Kidney (tissue), 14 donors: ENCODE data around the gene GABBR2. TPM values are rescaled to one million over a fixed set of nuclear protein-coding genes. Genes with fewer than 3 reads are reported as not detected.

Experiments used
- DNase-seq, 5 donors: peaks; one replicate each; pipeline ENCODE4 v3.0.0-alpha.2; 2013 to 2020
- FAIRE-seq: peaks from 2 replicates; lab custom pipeline; 2012; peaks lifted over from hg19 to GRCh38; lab: Jason Lieb, UNC
- H3K27ac ChIP-seq, 2 donors: one replicate each; pipeline ENCODE4 v1.7.0; 2013; ENCODE audit warnings: low read depth in 2 of 2, low read length in 2 of 2, inconsistent platforms in 1 of 2
- H3K27me3 ChIP-seq: one replicate; pipeline ENCODE4 v1.7.1; 2013; ENCODE audit warnings: low read length, inconsistent platforms; ENCODE audit not compliant: control insufficient read depth, insufficient read depth
- H3K36me3 ChIP-seq, 3 donors: one replicate each; pipeline versions ENCODE4 v1.7.0 to v1.7.1; 2013; ENCODE audit warnings: low read length in 3 of 3, control low read depth in 1 of 3, inconsistent platforms in 1 of 3; ENCODE audit not compliant: insufficient read depth in 3 of 3, control insufficient read depth in 2 of 3
- H3K4me1 ChIP-seq, 3 donors: one replicate each; pipeline versions ENCODE4 v1.7.0 to v1.7.1; 2013; ENCODE audit warnings: low read length in 3 of 3, inconsistent platforms in 1 of 3, low read depth in 1 of 3; ENCODE audit not compliant: control insufficient read depth in 2 of 3, insufficient read depth in 2 of 3
- H3K4me3 ChIP-seq, 3 donors: one replicate each; pipeline versions ENCODE4 v1.7.0 to v1.8.1; 2013; ENCODE audit warnings: low read length in 3 of 3, control low read depth in 1 of 3, inconsistent platforms in 1 of 3
- H3K9ac ChIP-seq, 3 donors: one replicate each; pipeline versions ENCODE4 v1.7.0 to v1.7.1; 2013; ENCODE audit warnings: low read length in 3 of 3, control low read depth in 1 of 3, inconsistent platforms in 1 of 3
- H3K9me3 ChIP-seq, 3 donors: one replicate each; pipeline versions ENCODE4 v1.7.0 to v1.7.1; 2013; ENCODE audit warnings: low read length in 3 of 3, control low read depth in 1 of 3, inconsistent platforms in 1 of 3; ENCODE audit not compliant: control insufficient read depth in 2 of 3, insufficient read depth in 1 of 3
- intact Hi-C: fragments of 100-400 bp; cut with DNase I; formaldehyde crosslinking; loops from one replicate; pipeline ENCODE4 v1.11.1; 2022
- polyA plus RNA-seq: library from polyadenylated mRNA; stranded (reverse); fragments of 350-450 nt; fragmentation: Illumina TruSeq; extraction: RNeasy Lipid Tissue Mini Kit (QIAGEN cat#74804); gene quantifications from one replicate; pipeline ENCODE4 v1.2.3, GENCODE V29; 2014; ENCODE audit warnings: low read depth, low replicate concordance; ENCODE audit not compliant: insufficient read depth
- total RNA-seq: library from RNA; stranded (reverse); fragmentation: NEBNext Ultra II Directional; extraction: Animal tissue kit (Norgen Biotek cat#: 25700); gene quantifications from one replicate; pipeline ENCODE4 v1.2.1, GENCODE V29; 2021
- TF ChIP-seq, protein P1 (sequence below): IDR thresholded peaks from 3 replicates; pipeline ENCODE4 v1.5.1; 2012; ENCODE audit warnings: mild to moderate bottlenecking, moderate library complexity, borderline replicate concordance; ENCODE audit not compliant: insufficient read depth; ENCODE audit errors: extremely low read depth
- donor health status: control.
- donor health status: control.
- donor health status: control.
- donor health status: control.
- donor health status: control.
- donor health status: DM: yes; HTN: yes; CAD: no.
- donor health status: Normal renal cell carcinoma (clear cell type).

GABBR2 gene
- total and polyA plus RNA-seq, 2 donors from 2014 or later = 0.06 TPM; not detected in 1

DNA sequence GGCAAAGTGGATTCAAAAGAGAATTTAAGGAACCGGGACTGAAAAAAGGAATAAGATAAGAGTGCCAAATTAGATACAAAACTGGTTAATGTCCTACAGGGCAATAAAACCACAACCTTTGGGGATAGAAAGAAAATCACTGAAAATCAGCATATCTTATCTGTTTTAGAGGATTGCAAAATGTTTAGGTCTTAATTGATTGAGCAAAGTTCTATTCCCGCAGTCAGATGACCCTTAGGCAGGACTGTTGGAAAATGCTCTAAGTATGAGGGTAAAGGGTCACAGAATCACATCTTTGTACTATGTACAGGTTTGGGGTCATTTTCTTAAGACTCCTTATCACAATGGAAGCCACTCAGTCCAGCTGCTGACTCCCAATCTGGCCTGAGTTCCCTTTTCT is 129.0 kb downstream of the GABBR2 start:
- Histone ChIP-seq H3K9me3 (no peaks in the 10 kb centered on the region), H3K4me3 (no peak overlapping the region), H3K36me3 (no peaks in the 10 kb centered on the region), H3K9ac (no peak overlapping the region), H3K4me1 (no peaks in the 10 kb centered on the region), H3K27ac (no peak overlapping the region), H3K27me3 (no peaks in the 10 kb centered on the region)
- no peak for DNase-seq
- intact Hi-C loops = no loop called here
- no peak for FAIRE-seq
- TF ChIP-seq, protein P1, sequence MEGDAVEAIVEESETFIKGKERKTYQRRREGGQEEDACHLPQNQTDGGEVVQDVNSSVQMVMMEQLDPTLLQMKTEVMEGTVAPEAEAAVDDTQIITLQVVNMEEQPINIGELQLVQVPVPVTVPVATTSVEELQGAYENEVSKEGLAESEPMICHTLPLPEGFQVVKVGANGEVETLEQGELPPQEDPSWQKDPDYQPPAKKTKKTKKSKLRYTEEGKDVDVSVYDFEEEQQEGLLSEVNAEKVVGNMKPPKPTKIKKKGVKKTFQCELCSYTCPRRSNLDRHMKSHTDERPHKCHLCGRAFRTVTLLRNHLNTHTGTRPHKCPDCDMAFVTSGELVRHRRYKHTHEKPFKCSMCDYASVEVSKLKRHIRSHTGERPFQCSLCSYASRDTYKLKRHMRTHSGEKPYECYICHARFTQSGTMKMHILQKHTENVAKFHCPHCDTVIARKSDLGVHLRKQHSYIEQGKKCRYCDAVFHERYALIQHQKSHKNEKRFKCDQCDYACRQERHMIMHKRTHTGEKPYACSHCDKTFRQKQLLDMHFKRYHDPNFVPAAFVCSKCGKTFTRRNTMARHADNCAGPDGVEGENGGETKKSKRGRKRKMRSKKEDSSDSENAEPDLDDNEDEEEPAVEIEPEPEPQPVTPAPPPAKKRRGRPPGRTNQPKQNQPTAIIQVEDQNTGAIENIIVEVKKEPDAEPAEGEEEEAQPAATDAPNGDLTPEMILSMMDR = no peak

DNA sequence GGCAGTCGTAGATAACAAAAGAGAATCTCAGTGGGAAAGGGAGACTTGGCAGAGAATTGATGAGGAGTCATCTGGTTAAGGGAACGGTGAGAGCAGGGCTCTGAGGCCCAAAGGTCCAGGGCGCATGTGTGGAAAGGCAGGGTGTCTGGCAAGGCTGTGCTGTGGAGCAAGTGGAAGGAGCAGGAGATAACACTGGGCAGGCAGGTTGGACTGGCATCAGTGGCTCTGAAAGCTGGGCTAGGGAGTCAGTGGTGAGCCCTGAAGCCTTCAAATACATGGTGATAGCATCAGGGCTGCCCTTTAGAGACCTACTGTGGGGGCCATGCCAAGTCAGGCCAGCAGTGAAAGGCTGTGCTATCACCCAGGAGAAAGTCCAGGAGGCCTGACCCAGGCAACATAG is 131.3 kb downstream of the GABBR2 start:
- H3K27ac ChIP-seq = no peak overlapping the region
- FAIRE-seq = no peak
- H3K36me3 ChIP-seq = no peaks in the 10 kb centered on the region
- TF ChIP-seq, protein P1 = no peak
- no peaks in the 10 kb centered on the region for H3K27me3 ChIP-seq
- DNase-seq = no peak
- H3K4me1 ChIP-seq = no peaks in the 10 kb centered on the region
- H3K4me3 ChIP-seq = no peak overlapping the region
- no peaks in the 10 kb centered on the region for H3K9me3 ChIP-seq
- H3K9ac ChIP-seq = no peak overlapping the region
- intact Hi-C loops = no loop called here

DNA sequence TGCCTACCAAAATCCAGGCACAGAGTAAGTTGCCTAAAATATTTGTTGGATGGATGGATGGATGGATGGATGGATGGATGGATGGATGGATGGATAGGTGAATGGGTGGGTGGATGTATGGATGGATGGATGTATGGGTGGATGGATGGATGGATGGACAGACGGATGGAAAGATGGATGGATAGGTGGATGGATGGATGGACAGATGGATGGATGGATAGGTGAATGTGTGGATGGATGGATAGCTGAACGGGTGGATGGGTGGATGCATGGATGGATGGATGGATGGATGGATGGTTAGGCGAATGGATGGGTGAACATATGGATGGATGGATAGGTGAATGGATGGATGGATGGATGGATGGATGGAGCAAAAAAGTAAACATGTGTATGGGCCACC is 131.9 kb downstream of the GABBR2 start:
- Histone ChIP-seq H3K9me3 (no peaks in the 10 kb centered on the region), H3K9ac (no peak overlapping the region), H3K36me3 (no peaks in the 10 kb centered on the region), H3K27ac (no peak overlapping the region), H3K27me3 (no peaks in the 10 kb centered on the region), H3K4me1 (no peaks in the 10 kb centered on the region), H3K4me3 (no peak overlapping the region)
- TF ChIP-seq, protein P1 = no peak
- intact Hi-C loops = no loop called here
- DNase-seq (no peak), FAIRE-seq (no peak)

DNA sequence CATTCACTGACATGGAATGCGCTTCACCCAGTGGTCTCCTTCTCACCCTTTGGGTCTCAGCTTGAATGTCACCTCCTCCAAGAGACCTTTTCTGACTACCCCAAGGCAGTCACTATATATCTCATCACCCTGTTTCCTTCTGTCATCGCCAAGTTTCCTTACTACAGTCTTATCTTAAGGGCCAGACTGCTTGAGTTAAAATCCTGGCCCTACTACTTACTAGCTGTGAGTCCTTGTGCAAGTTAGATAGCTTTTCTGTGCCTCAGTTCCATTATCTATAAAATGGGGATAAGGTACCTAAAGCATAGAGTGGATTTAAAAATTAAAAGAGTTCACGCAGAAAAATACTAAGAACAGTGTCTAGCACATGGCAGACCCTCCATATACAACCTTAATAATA is 132.4 kb downstream of the GABBR2 start:
- DNase-seq = no peak
- no peaks in the 10 kb centered on the region for H3K36me3 ChIP-seq
- no peak overlapping the region for H3K4me3 ChIP-seq
- no peak overlapping the region for H3K9ac ChIP-seq
- H3K9me3 ChIP-seq = no peaks in the 10 kb centered on the region
- intact Hi-C loops = no loop called here
- no peak for FAIRE-seq
- no peaks in the 10 kb centered on the region for H3K27me3 ChIP-seq
- H3K4me1 ChIP-seq = no peaks in the 10 kb centered on the region
- TF ChIP-seq, protein P1 = no peak
- no peak overlapping the region for H3K27ac ChIP-seq
